Ascending aorta (tissue), 2 donors: Measurements from ENCODE around the gene LHX3. TPM values are rescaled to one million over a fixed set of nuclear protein-coding genes. Genes with fewer than 3 reads are reported as not detected.

Source experiments
- DNase-seq, 2 donors: peaks; one replicate each; pipeline ENCODE4 v3.0.0-alpha.2; 2019; ENCODE audit warnings: low spot score in 2 of 2
- H3K27ac ChIP-seq, 2 donors: fragments of 200-600 bp; sonication (generic); one replicate each; pipeline ENCODE4 v1.5.1; 2016 to 2017; ENCODE audit warnings: mild to moderate bottlenecking in 1 of 2
- H3K27me3 ChIP-seq: fragments of 200-600 bp; sonication (generic); one replicate; pipeline ENCODE4 v1.5.1; 2017
- H3K36me3 ChIP-seq, 2 donors: fragments of 200-600 bp; sonication (generic); one replicate each; pipeline ENCODE4 v1.5.1; 2016
- H3K4me1 ChIP-seq, 2 donors: fragments of 200-600 bp; sonication (generic); one replicate each; pipeline ENCODE4 v1.5.1; 2016 to 2017; ENCODE audit warnings: mild to moderate bottlenecking in 1 of 2
- H3K4me3 ChIP-seq, 2 donors: fragments of 200-600 bp; sonication (generic); one replicate each; pipeline ENCODE4 v1.5.1; 2016 to 2017; ENCODE audit warnings: mild to moderate bottlenecking in 1 of 2
- H3K9me3 ChIP-seq, 2 donors: fragments of 200-600 bp; sonication (generic); one replicate each; pipeline ENCODE4 v1.5.1; 2016
- intact Hi-C: fragments of 100-400 bp; cut with DNase I; formaldehyde crosslinking; loops from one replicate; pipeline ENCODE4 v1.15.1; 2023
- total RNA-seq: library from RNA; depleted of rRNA; stranded (reverse); fragments of >200 nt; gene quantifications from one replicate; pipeline ENCODE4 v1.1.0, GENCODE V29; 2016
- TF ChIP-seq, protein P1 (sequence below), 3 experiments: fragments of 200-600 bp in 2 of 3; fragments of 450-650 bp in 1 of 3; sonication (generic) in 2 of 3; IDR thresholded peaks; one replicate each; pipeline ENCODE4 v1.5.1; 2016 to 2019; ENCODE audit warnings: antibody characterized with exemption in 3 of 3, mild to moderate bottlenecking in 1 of 3, moderate library complexity in 1 of 3

LHX3 gene
- total RNA-seq, 1 donor from 2014 or later: not detected

DNA sequence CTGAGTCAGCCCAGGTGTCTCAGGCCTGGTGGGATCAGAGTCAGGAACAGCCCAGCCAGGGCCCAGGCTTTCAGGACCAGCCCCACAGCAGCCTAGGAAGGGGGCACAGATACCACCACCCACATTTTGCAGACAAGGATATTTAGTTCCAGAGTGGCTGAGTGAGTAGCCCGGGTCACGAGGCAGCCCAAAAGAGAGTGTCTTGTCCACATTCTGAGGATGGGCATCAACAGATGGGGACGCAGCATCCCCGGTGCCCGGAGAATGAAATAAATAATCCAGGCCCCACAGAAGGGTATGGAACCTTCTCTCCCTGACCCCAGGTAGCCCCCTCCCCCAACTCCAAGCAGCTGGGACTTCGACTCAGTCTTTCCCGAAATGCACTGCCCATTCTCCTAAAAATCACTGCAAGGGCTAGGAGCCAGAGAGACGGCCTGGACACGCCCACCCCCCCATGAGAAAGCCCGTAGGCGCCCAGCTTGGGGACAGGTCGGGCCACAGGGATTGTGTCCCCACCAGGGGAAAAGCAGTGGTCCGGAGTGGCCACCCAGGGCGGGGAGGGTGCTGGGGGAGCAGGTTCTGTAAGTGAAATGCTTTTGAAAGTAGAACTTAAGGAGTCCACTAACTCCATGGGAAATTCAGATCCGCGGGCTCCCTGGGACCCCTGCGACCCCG is 6.9 kb downstream of the LHX3 start:
- Histone ChIP-seq H3K9me3 (no peaks in the 10 kb centered on the region), H3K27me3 (peaks cover 45% of the 10 kb centered on the region), H3K4me1 (no peaks in the 10 kb centered on the region), H3K4me3 (no peak overlapping the region), H3K36me3 (no peaks in the 10 kb centered on the region), H3K27ac (no peak overlapping the region)
- TF ChIP-seq, protein P1, sequence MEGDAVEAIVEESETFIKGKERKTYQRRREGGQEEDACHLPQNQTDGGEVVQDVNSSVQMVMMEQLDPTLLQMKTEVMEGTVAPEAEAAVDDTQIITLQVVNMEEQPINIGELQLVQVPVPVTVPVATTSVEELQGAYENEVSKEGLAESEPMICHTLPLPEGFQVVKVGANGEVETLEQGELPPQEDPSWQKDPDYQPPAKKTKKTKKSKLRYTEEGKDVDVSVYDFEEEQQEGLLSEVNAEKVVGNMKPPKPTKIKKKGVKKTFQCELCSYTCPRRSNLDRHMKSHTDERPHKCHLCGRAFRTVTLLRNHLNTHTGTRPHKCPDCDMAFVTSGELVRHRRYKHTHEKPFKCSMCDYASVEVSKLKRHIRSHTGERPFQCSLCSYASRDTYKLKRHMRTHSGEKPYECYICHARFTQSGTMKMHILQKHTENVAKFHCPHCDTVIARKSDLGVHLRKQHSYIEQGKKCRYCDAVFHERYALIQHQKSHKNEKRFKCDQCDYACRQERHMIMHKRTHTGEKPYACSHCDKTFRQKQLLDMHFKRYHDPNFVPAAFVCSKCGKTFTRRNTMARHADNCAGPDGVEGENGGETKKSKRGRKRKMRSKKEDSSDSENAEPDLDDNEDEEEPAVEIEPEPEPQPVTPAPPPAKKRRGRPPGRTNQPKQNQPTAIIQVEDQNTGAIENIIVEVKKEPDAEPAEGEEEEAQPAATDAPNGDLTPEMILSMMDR (IDR thresholded peaks at IDR 0.05): no peak
- no peak for DNase-seq
- intact Hi-C loops: no loop called here

DNA sequence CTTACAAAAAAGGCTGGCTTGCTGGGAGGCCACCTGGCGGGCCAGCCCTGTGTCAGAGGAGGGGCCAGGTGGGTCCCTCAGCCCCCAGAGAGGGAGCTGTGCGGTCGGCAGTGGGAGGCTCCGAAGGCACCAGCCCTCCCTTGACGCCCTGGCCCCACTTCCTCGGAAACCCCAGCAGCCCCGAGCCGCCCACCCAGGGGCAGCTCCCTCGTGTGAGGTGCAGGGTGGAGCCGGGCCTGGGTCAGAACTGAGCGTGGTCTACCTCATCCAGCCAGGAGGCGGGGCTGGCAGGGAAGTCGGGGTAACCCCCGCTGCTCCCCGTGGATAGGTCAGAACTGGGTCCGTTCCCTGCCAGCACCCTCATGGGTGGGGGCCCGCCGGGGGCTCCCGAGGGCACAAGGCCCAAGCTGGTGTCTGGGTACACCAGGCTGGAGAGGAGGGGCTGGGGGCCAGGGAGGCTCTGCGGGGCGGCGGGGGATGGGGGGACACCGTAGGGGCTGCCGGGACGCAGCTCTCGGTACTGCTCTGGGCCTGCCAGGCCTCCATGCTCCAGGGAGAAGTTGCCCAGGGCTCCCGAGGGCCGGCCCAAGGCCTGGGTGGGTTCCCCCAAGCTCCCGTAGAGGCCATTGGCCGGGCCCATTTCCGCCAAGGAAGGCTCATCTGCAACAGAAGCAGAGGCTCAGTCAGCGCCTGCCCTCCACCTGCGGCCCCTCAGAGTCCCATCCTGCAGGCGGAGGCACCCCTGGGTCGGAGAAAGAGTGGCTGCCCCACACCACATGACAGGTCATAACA is 7.6 kb downstream of the LHX3 start:
- TF ChIP-seq, protein P1 (IDR thresholded peaks at IDR 0.05): no peak
- Histone ChIP-seq H3K36me3 (no peaks in the 10 kb centered on the region), H3K4me1 (no peaks in the 10 kb centered on the region), H3K27ac (no peak overlapping the region), H3K27me3 (peaks cover 46% of the 10 kb centered on the region), H3K4me3 (no peak overlapping the region), H3K9me3 (no peaks in the 10 kb centered on the region)
- intact Hi-C loops: no loop called here
- no peak for DNase-seq

DNA sequence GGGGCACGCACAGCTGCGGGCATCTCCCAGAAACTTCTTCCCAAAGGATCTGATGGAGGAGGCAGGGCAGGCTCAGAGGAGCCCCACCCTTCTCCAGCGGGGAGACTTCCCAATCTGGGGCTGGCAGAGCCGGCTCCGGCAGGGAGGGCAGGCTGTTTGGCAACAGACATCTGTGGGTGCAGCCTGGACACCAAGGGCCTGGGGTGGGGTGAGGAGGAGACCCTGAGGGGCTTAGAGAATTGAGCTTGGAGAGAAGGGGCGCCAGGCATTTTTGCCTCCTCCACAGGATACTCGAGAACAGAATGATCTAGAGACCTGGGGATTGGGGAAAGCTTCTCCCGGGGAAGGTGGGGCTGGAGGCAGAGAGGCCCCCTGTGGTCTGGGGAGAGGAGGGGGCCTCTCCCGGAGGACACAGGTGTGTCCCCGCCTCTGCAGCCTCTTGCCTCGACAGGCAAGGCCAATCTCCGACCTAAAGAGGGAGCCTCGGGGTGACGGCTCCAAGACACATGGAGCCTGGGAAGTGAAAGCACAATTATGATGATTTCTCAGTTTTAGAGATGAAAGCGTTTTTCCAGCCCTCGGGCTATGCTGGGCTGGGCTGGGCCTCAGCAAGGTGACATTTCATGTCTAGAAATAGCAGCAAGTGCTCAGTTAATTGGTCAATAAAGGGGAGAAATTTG is 8.4 kb downstream of the LHX3 start:
- no peak overlapping the region for H3K4me3 ChIP-seq
- no peaks in the 10 kb centered on the region for H3K4me1 ChIP-seq
- no peaks in the 10 kb centered on the region for H3K36me3 ChIP-seq
- no peak for DNase-seq
- no peak overlapping the region for H3K27ac ChIP-seq
- intact Hi-C loops: no loop called here
- H3K9me3 ChIP-seq: no peaks in the 10 kb centered on the region
- TF ChIP-seq, protein P1 (IDR thresholded peaks at IDR 0.05): no peak
- H3K27me3 ChIP-seq: peaks cover 44% of the 10 kb centered on the region

DNA sequence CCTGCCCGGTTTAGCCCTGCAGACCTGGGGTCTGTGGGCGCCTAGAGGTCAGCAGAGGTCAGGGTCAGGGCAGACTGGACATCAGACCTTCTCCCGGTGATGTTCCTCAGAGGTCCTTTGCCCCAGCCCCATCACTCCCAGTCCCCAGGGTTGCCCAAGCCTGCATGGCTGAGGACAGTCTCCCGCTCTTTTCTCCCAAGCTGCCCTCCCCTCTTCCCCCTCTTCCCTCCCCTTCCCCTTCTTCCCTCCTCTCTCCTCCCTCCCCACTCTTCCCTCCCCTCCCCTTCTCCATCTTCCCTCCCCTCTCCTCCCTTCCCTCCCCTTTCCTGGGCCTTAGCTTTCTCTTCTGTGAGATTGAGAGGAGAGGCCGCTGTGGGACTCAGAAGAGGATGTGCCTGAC is 10.4 kb downstream of the LHX3 start:
- TF ChIP-seq, protein P1 (IDR thresholded peaks at IDR 0.05): no peak
- intact Hi-C loops: no loop called here
- peaks cover 32% of the 10 kb centered on the region for H3K27me3 ChIP-seq

DNA sequence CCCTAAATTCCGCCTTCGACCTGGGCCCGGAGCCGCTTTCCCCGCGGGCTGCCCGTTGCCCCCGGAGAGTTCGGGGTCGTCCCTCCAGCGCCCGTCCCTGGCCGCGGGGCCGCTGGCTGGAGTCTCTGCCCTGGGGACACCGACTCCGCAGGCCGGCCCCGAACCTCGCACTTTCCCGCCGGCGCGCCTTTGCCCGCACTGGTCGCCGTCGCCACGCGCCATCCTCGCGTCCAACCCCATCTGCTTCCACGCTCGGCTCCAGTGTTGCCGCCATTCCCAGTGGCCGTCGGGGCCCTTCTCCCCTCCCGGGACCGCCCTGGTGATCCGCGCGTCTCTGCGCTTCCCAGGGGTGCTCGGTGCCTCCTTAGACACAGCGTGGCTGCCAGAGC is 11.0 kb downstream of the LHX3 start:
- TF ChIP-seq, protein P1 (IDR thresholded peaks at IDR 0.05): no peak
- Histone ChIP-seq H3K4me3 (no peak overlapping the region), H3K9me3 (no peaks in the 10 kb centered on the region), H3K36me3 (no peaks in the 10 kb centered on the region), H3K27me3 (peaks cover 32% of the 10 kb centered on the region), H3K4me1 (no peaks in the 10 kb centered on the region), H3K27ac (no peak overlapping the region)
- no peak for DNase-seq
- intact Hi-C loops: no loop called here

More for the DNA sequence above, 10.4 kb downstream of the LHX3 start:
- Histone ChIP-seq H3K4me3 (no peak overlapping the region), H3K27ac (no peak overlapping the region), H3K36me3 (no peaks in the 10 kb centered on the region), H3K4me1 (no peaks in the 10 kb centered on the region), H3K9me3 (no peaks in the 10 kb centered on the region)
- DNase-seq: no peak
